ENCODE data around the gene CHCHD6.

Gene CHCHD6

DNA sequence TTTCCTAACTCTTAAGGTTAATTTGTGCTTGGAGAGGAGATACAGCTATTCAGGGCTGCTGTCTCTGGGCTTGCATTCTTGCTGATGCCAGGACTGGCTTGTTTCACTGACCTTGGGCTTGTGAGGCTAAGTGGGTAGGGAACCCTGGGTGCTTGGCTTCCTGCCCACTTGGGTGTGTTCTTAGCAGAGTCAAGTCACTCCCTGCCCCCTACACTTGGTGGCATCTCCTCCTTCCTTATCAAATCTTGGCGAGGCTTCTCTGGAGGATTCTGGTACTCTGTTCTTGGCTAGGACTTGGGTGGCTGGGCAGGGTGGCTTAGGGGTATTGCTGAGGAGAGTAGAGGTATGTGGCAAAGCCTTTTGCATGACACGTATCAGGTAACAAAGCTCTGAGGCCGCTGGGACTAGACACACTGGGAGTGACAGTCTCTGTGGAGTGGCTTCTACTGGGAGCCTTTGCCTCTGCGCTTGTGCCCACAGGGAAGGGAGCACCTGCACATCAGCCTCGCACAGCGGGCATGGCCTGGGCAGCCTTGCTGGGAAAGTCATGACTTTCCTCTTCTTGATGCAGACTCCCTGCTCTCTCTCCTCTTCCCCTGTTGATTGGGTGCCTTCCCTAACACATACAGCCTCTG, 41.8 kb downstream of the CHCHD6 start:
- DNase-seq: no peak

DNA sequence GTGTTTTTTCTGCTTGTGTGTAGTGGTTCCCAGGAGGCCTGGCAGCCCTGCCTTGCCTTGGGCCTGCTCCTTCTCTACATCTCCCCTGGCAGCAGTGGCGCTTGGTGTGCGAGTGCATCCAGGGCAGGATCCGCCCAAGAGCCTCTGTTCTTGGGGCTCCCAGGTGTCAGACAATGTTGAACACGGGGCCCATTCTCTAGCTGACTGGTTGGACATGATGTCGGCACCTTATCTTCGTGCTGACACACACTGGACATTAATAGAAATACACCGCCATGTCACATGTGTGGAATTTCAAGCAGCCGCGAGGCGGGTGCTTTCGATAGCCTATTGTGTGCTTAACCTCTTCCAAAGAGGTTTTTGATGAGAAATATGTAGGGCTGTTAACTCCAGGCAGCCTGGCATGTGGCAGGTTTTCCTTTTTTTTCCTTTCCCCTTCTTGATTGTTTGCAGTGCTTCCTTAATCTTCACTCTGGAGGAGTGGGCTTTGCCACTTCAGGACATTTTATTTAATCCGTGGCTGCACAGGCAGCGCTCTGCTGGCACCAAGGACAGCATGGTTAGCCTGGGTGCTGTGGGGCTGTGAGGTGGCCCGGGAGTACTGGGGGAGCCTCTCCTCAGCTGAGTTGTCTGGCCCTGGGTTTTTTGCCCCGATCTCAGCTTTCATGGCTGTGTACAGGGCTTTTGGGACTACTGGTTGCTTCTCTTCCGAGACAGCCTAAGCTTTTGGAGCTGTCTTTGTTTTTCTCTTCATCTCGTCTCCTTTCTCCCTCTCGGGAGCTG, 42.5 kb downstream of the CHCHD6 start:
- peak; percentile 38 for DNase-seq

DNA sequence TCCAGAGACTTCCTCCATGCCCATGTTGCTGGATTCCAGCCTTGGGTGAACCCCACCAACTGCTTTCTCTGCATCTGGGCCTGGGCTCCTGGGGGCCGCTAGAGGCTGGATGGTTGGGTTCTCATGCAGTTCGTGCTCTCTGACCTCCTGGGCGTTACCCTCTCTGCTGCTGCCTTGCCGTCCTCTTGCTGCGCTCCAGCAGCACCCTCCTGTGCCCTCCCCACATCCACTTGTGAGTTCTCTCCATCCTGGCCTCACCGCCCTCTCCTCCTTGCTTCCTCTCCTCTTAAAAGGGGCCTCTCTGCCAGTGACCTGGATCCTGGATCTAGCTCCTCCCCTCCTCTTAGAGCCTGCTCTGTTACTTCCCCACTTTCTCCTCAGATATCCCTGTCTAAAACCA, 43.7 kb downstream of the CHCHD6 start:
- DNase-seq: no peak

DNA sequence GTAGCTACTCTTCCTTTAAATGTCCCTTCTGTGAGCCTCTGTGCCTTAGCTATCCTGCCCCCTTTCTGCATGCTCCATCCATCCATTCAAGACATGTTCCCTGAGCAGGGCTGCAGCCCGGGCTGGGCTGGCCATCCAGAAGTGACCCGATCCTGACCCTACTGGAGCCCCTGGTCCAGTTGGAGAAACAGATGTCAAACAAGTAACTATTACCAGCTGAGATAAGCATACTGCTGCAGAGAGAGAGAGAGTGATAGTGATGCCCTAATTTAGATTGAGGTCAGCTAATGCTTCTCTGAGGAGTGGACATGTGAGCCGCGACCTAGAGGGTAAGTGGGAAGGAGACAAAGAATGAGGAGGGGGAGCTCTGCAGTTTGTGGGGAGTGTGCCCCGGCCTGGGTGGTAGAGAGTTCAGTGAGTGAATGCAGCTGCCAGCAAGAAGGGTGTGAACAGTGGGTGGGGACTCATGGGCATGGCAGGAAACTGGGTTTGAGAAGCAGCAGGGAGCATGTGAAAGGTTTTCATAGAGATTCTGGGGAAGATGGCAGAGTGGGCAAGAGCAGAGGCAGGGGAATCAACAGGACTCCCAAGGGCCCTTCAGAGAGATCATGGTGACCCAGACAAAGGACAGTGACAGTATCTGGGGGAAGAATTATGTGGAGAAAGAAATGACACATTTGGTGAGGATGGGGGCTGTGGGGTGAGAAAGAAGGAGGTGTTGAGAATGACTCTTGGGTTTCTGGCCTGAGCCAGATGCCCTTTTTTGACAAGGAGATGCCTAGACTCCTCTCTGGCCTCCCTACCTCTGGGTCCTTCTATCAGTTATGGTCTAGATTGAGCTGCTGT, 44.9 kb downstream of the CHCHD6 start:
- no peak for DNase-seq

DNA sequence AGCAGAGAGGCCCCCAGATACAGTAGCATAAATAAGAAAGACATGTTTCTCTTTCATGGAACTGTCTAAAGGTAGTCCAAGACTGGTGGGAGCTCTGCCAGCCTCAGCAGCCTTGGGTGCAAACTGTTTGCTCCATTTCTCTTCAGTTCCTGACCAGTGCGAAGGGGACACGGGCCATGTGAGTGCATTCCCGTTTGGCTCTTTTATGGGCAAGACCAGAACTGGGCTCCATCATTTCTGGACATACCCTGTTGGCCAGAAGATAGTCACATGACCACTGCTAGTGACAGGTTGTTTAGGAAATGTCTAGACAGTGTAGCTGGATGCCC, 45.5 kb downstream of the CHCHD6 start:
- no peak for DNase-seq

DNA sequence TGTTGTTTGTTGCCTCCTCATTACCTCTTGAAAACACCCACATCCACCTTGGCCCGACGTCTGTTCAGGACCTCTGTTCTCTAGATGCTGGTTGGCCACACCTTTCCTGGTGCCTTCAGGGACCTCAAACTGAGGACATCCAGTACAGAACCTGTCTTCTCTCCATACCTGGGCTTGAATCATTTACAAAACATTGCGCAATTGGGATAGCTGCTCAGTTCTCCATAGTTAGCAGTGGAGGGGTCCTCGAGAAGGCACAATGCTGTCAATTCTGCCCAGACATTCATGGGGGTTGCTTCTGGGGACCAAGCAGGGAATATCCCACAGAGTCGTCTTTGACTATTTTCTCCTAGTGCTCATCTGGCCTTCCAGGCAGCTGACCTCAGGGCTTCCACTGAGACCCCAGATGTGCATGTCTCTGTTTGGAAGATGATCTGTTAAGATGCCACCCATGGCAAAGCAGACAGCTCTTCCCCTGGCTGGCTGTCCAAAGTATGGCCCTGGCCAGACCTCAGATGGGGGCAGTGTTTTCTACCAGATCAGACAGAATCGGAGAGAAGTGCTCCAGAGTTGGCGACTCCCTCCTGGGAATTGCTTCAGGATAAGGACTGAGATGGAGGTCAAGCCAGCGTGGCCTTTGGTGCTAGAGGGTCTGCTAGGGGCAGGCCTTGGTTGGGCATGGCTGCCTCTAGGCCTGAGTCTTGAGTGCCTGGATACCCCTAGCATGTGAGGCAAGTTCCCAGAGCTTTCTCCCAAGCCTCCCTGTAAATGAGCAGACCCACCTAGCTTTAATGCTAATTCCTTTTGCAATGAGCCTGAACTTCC, 46.1 kb downstream of the CHCHD6 start:
- no peak for DNase-seq

DNA sequence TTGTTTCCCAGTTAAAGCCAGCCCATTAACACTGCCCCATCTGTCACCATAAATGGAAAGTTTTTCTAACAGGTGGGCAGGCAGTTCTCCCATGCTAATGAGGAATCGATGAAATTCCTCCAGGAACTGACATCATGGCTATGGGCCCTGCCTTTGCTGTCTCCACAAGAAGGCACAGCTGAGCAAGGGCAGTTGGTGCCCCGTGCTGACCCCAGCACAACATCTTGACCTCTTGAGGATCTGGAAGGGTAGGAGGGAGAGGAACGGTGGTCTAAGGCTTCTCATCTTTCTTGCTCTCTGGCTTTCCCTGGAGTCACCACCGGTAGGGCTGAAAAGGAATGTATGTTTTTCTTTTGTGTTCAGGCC, 46.7 kb downstream of the CHCHD6 start:
- no peak for DNase-seq

DNA sequence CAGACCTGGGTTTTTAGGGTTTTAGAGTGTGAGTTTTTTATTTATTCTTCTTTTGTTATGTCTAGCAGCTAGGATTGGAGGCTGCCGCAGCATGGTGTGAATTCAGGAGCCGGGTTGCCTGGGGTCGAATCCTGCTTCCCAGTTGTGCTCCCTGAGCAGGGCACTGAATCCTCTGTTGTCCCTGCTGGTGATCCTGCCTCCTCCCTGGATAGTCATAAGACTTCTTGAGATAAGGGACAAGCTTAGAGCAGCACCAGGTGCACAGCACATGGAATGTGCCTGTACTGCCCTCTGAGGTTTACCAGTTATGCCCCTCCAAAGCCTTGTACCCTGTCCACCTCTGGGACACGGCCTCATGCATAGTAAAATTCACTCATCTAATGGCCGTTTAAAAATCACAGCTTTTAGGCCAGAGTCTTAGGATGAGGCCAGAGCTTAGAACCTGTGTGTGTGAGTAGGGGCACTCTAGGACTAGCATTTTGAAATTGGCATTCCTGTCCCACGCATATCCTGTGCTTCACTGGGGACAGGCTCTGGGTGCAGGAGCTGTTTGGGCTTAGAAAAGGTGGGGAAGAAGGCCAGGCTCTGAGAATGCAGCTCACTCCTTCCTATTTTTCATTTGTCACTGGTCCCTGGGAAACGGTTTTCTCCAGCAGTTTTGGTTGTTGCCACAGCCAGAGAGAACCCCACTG, 47.7 kb downstream of the CHCHD6 start:
- DNase-seq: no peak

DNA sequence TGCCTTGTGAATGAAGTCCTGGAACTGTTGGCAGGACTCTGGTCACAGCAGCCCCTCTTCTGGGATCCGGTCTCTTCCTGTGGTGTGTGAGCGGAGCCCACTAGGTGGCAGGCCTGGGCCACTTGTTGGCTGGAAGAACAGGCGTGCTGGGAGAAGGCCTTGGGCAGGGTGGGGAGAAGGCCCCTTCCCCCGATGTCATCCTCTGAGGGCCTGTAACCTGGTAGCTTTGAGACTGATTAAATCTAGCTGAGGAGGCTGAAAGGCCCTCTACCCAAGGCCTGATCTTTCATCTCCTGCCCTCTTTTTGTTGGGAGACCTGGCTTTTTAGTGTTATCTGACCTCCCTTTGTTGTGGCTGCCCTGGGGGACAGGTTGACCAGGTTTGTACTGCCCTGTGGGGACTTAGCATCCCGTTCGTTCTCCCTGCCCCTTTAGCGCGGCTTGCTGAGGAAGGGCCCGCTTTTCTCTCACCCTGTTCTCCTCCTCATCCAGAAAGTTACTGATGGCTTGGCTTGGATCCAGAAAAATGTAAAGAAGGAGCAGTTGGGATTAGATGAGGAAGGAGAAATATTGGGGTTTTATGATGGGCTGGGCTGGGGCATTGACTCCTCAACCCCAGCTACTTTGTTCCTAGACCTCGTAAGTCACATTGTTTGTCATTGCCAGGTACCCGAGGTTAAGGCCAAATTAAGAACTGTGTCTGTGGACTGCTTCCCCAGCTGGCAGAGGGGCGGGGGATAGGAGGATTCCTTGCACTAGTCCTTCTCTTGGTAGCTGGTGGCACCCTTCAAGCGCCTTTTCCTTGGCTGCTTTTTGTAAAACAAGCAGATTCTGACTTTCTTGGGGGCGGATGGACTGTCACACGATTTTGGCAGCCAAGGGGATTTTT, 48.5 kb downstream of the CHCHD6 start:
- peak; percentile 86 for DNase-seq

DNA sequence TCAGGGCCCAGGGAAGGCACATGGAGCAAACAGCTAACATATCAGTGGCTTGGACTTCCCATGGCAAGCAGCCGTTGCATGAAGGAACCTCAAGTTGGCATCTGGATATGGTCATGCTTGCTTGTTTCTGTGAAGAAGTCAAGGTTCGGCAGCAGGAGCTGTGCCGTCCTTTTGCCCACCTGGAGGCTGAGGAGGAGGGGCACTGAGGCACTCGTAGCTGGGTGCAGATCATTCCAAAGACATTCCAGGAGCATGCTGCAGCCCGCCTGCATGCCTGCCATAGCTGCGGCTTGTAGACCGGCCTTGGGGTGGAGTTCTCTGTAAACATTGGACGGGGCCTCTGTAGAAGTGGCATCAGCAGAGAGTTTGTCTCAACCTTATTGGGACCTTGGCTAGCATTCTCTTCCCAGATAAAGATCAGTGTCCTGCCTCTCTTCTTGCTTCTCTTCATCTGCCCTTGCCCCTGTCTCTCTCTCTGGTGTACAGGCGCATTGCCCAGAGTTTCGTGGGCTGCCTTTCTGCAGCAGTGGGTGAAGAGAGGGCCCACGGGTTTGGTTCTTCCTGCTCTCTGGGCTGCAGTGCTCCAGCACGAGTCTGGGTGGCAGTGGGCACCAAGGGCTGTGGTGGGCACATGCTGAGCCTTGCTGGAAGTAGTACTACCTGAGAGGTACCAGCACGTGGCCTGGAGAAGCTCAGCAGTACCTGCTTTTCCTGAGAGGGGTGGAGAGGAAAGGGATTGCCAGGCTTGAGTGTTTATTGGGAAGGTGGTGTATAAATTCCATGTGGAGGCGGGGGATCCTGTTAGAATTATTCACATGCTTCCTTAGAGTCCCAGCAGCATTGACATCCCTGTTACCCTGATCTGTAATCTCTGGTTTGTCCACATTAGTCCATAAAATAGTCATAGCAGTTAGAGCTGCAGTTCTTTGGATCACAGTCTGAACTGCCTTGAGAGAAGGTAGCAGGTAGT, 49.4 kb downstream of the CHCHD6 start:
- DNase-seq: no peak

DNA sequence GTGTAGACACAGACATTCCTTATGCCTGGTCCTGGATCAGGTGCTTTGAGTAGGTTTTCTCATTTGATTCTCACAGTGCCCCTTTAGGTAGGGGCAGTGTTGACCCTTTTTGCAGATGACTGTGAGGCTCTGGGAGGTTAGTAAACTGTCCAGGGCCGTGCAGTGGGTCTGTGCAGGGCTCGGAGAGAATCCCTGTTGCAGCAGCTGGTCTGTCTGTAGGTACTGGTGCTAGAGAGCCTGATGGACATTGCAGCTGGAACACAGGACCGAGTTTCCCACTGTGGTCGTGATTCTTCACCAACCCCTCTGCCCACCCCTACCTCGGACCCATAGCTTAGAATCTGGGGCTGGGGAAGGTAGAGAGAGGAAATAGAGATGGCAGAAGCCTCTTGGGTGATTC, 51.8 kb downstream of the CHCHD6 start:
- DNase-seq: no peak

DNA sequence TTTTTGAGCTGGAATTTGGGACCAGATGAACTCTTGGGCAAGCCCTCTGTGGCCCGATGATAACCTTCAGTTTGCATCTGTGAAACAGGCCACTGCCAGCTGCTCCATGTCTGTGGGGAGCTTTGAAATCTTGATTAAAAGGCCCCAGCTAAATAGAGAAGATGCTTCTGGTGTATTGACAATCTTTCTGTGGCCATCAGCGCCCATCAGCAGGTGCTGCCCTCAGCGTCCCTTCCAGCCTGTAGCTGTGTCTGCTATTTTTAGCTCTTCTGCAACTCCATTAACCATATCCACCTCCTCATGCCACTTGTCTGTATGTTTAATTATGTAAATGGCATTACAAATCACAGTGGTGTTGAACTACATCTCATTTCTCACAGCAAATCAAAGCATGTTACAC, 54.0 kb downstream of the CHCHD6 start:
- peak; percentile 47 for DNase-seq

DNA sequence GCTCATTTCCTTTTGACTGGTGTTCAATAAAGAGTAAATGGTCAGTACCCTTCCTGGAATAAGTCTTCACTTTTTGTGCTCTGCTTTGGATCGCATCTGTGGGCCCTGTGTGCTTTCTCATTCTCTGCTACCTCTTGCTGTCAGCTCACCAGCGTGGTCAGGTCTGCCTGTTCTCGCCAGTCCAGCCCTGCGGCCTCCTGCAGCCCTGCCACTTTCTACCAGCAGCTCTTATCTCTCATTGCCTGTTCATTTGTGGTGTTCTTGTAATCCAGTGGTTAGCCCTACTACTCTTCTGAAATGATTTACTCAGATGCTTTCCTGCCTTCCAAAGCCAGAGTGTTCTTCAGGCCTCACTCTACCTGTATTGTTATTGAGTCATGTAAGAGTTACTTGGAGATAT, 54.8 kb downstream of the CHCHD6 start:
- DNase-seq: no peak

DNA sequence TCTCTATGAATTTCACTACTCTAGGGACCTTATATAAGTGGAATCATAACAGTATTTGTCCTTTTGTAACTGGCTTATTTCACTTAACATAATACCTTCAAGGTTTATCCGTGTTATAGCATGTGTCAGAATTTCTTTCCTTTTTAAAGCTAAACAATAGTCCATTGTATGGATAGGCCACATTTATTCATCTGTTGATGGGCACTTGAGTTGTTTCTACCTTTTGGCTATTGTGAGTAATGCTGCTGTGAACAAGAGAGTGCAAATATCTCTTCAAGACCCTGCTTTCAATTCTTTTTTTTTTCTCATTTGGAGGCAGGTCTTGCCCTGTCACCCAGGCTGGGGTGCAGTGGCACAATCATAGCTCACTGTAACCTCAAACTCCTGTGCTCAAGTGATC, 56.5 kb downstream of the CHCHD6 start:
- DNase-seq: no peak

DNA sequence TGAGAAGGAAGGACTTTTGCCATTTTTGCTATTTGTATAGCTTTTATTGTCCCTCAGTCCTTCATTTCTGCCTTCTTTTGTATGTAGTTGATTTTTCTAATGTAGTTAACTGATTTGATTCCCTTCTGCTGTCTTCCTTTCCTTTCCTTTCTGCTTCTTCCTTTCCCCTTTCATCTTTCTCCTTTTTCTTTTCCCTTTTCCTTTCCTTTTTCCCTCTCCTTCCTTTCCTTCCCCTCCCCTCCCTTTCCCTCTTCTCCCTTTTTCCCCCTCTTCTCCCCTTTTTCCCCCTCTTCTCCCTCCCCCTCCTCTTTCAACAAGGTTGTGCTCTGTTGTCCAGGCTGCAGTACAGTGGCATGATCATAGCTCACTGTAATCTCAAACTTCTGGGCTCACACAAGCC, 59.0 kb downstream of the CHCHD6 start:
- no peak for DNase-seq

DNA sequence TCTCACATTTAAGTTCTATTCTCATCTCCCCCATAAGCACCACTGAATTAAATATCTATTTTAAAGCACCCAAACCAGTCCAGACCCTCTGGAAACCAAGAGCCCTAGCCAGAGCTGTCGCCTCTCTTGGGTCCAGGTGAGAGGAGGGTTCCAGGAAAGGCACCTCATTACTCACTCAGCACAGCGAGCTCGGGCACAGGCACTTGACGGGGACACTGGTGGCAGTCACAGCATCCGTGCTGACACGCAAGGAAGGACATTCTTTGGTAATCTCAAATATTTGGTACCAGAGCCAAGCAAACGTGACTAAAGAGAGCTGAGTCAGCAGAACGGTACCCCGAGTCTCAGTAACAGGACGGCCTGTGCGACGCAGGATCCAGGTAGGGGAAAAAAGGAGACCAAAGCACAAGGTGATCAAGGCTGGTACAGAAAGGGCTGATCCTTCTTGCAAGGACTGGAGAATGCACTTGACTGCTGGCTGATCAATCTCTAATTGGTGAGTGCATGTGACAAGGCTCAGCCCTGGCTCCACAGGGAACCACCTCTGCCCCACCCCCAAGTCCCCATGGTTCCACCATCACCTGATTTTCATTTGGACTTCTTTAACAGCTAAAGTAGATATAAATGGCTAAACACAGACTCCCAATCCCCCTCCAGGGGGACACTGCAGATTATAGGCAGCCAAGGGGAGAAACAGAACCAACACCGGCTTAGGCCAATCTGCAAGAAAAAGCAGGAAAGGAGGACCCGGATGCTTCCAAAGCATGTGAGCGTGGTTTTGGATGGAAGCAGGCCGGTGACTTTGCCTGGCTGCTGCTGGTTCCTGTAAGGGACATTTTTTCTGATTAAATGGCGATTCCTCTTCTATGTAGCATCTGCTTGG, 61.4 kb downstream of the CHCHD6 start:
- DNase-seq: no peak

DNA sequence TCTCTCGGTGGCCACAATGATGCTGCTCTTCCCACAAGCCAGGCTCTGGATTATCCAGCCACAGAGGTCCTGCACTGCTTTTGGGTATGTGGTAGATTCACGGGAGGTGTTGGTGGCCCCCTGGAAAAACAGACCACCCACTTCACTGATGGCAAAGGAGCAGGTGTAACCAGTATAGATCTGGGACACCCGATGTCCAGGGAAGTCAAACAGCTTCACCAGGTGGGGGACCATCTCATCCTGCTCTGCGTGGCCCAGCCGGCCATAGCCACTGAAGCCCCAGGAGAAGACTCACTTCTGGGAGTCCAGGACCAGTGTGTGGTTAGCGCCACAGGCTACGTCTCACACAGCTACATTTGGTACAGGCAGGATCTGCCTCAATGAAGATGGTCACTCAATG, 62.6 kb downstream of the CHCHD6 start:
- DNase-seq: no peak

DNA sequence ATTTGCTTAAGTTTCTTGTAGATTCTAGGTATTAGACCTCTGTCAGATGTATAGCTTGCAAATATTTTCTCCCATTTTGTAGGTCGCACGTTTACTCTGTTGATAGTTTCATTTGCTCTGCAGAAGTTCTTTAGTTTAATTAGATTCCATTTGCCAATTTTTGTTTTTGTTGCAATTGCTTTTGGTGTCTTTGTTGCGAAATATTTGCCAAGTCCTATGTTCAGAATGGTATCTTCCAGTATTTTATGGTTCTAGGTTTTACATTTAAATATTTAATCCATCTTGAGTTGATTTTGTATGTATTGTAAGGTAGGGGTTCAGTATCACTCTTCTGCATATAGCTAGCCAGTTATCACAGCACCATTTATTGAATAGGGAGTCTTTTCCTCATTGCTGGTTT, 64.9 kb downstream of the CHCHD6 start:
- DNase-seq: no peak

DNA sequence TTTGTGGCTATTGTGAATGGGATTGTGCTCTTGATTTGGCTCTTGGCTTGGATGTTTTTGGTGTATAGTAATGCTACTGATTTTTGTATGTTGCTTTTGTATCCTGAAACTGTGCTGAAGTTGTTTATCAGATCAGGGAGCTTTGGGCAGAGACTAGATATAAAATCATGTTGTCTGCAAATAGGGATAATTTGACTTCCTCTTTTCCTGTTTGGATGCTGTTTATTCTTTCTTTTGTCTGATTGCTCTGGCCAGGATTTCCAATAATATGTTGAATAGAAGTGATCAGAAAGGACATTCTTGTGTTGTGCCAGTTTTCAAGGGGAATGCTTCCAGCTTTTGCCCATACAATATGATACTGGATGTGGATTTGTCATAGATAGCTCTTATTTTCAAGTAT, 66.1 kb downstream of the CHCHD6 start:
- DNase-seq: no peak
